HG03520 (cell line): ENCODE data around the gene ADH4.
"Not testable (repeated sequence)": the region's sequence is repeated elsewhere in the genome, so short reads cannot be mapped to it uniquely, and the experiment has no call there.

ENCODE experiments used
- ATAC-seq: cut with Tn5 transposase; IDR thresholded peaks from one replicate; pipeline ENCODE4 v1.9.1; 2021; ENCODE audit warnings: mild to moderate bottlenecking, moderate library complexity; ENCODE audit not compliant: unreplicated experiment

The ADH4 gene

GRCh38 chr4:99084595-99084994 is 59.5 kb downstream of the ADH4 start:
- ATAC-seq, result no peak

- no peak for ATAC-seq
These were observed 61.9 kb downstream of the ADH4 start for GRCh38 chr4:99082192-99082591.

GRCh38 chr4:99080869-99081268 is 63.2 kb downstream of the ADH4 start:
- ATAC-seq, result not testable (repeated sequence)

GRCh38 chr4:99079625-99080295 is 64.3 kb downstream of the ADH4 start:
- no peak for ATAC-seq

- no peak for ATAC-seq
These were observed 65.0 kb downstream of the ADH4 start for GRCh38 chr4:99078931-99079624.

- no peak for ATAC-seq
These were observed 65.8 kb downstream of the ADH4 start for GRCh38 chr4:99078336-99078735.

- no peak for ATAC-seq
These were observed 66.9 kb downstream of the ADH4 start for GRCh38 chr4:99077177-99077576.

- ATAC-seq, result no peak
These were observed 67.7 kb downstream of the ADH4 start for GRCh38 chr4:99076292-99076976.

GRCh38 chr4:99074816-99075215 is 69.3 kb downstream of the ADH4 start:
- no peak for ATAC-seq
